ENCODE measurements around the gene ATP1B2. TPM values are rescaled to one million over a fixed set of nuclear protein-coding genes. Genes with fewer than 3 reads are reported as not detected.
A peak's percentile ranks its signal among the peaks of the same experiment; 100 is the strongest.

Gene ATP1B2
- polyA plus RNA-seq (2011; rRNA removed) = 0.16 and 0.20 TPM in 2 replicates
- polyA plus RNA-seq (2012; cell fraction: cytosol; rRNA removed) = 0.01 and 0.03 TPM in 2 replicates
- polyA plus RNA-seq (2012; cell fraction: nucleus; rRNA removed) = 0.04 and 0.05 TPM in 2 replicates
- polyA plus RNA-seq (2017; fragmentation: RNase III; extraction: RNeasy Plus Mini Kit Qiagen cat#74134 plus additional on column Dnase treatment) = 0.05 to 0.26 TPM (median 0.10 TPM) in 3 replicates
- polyA minus RNA-seq (2011; rRNA and poly(A)+ RNA removed) = not detected in 2 replicates

GRCh38 chr17:7650509-7651096 is at the start of gene ATP1B2:
TSS of gene ATP1B2 (plus strand) at chr17:7650926. CDS start at chr17:7651519, 593 bp downstream.
- no peak for FAIRE-seq
- CTCF ChIA-PET = interaction anchor here (0.8 to 8.0 kb wide), 9 partner anchors 16 to 61 kb away, joined by 3 to 80 read pairs (median 4); partner anchors contain the start of genes FXR2, SAT2, TP53 and WRAP53
- Histone ChIP-seq H3K9me3 (no peaks in the 10 kb centered on the region), H3K27ac (peak within 1 kb of the TSS in 1 of 2 experiments; percentile 58; a peak in 4 of 6 replicates), H3K4me3 (peak within 1 kb of the TSS; percentile 59), H3K4me2 (peak within 1 kb of the TSS; percentile 100), H3K4me1 (peaks cover 16% of the 10 kb centered on the region; the same call in 1 of the 3 replicates)
- peak; percentile 59 to 90 for DNase-seq (ENCODE audit: low read depth in 1 of 2, low spot score in 1 of 2)
- 11% methylated on average over 24 of the region's 34 CpGs for WGBS (ENCODE audit: missing lambda C conversion rate)
- TF ChIP-seq HMGXB4 (CRISPR knock-in tag; IDR thresholded peaks at IDR 0.05; ENCODE audit: borderline replicate concordance) (no peak), NPAS2 (CRISPR knock-in tag; IDR thresholded peaks at IDR 0.05; ENCODE audit: borderline replicate concordance) (no peak), TP53 (CRISPR knock-in tag; IDR thresholded peaks at IDR 0.05) (no peak), HOXA7 (CRISPR knock-in tag; IDR thresholded peaks at IDR 0.05) (no peak), MAX (IDR thresholded peaks at IDR 0.05) (no peak), RARB (CRISPR knock-in tag; IDR thresholded peaks at IDR 0.05) (no peak), EP300 (IDR thresholded peaks at IDR 0.05) (no peak), JUN (IDR thresholded peaks at IDR 0.05) (no peak), MAZ (IDR thresholded peaks at IDR 0.05; ENCODE audit: borderline replicate concordance, low read depth, low read length) (no peak), EHMT2 (IDR thresholded peaks at IDR 0.05; ENCODE audit: low read depth) (no peak), CEBPB (IDR thresholded peaks at IDR 0.05) (no peak), NFE2L2 (conservative IDR thresholded peaks at IDR 0.05; ENCODE audit: low read length) (no peak), CTCF (IDR thresholded peaks at IDR 0.05) (no peak), RFX5 (IDR thresholded peaks at IDR 0.05) (no peak), PHF8 (IDR thresholded peaks at IDR 0.05; ENCODE audit: borderline replicate concordance, low read depth) (no peak)
- POLR2A ChIA-PET = interaction anchor here (0.5 to 2.5 kb wide), 8 partner anchors 18 to 71 kb away, joined by 3 to 32 read pairs (median 4); partner anchors contain the start of genes MPDU1, SAT2 and TP53
- ATAC-seq = peak; percentile 63 to 85

- TF ChIP-seq HEYL (CRISPR knock-in tag; IDR thresholded peaks at IDR 0.05) (no peak), JUNB (IDR thresholded peaks at IDR 0.05) (no peak), RNF2 (IDR thresholded peaks at IDR 0.05; ENCODE audit: borderline replicate concordance, low read depth) (no peak), CTCF (IDR thresholded peaks at IDR 0.05) (no peak), MAX (IDR thresholded peaks at IDR 0.05) (no peak), REST (IDR thresholded peaks at IDR 0.05) (no peak), JUN (IDR thresholded peaks at IDR 0.05) (no peak), ZFP36 (IDR thresholded peaks at IDR 0.05; ENCODE audit: borderline replicate concordance, partially characterized antibody) (no peak), HMGXB4 (CRISPR knock-in tag; IDR thresholded peaks at IDR 0.05; ENCODE audit: borderline replicate concordance) (no peak), CBX8 (IDR thresholded peaks at IDR 0.05) (no peak), HOXA7 (CRISPR knock-in tag; IDR thresholded peaks at IDR 0.05) (no peak)
These were observed 44.4 kb upstream of the ATP1B2 start for GRCh38 chr17:7606280-7606679.

More at GRCh38 chr17:7606280-7606679, 44.4 kb upstream of the ATP1B2 start:
- ChIA-PET CTCF (interaction anchor here (0.8 to 4.7 kb wide), 2 partner anchors 18 to 251 kb away, joined by 5 to 40 read pairs; partner anchors contain the start of gene SOX15), POLR2A (interaction anchor here (0.6 kb wide), 1 partner anchor 63 kb away, joined by 3 read pairs; no protein-coding TSS in a partner anchor)
- H3K27ac ChIP-seq = no peak overlapping the region
- DNase-seq (ENCODE audit: low read depth in 1 of 2, low spot score in 1 of 2) (no peak), FAIRE-seq (peak; percentile 72), ATAC-seq (no peak)
- H3K9me3 ChIP-seq = no peaks in the 10 kb centered on the region
- WGBS (ENCODE audit: missing lambda C conversion rate) = 93% methylated on average over 4 of the region's 4 CpGs
- no peak overlapping the region for H3K4me3 ChIP-seq
- H3K4me2 ChIP-seq = no peak overlapping the region
- H3K4me1 ChIP-seq = peaks cover 6% of the 10 kb centered on the region; the same call in 2 of the 3 replicates

All from A549 (cell line).